HG03135 (cell line): ENCODE data around the gene ATG2B.
A peak's percentile ranks its signal among the peaks of the same experiment; 100 is the strongest.

Experiments used
- ATAC-seq: cut with Tn5 transposase; IDR thresholded peaks from one replicate; pipeline ENCODE4 v1.9.1; 2021; ENCODE audit warnings: mild to moderate bottlenecking, moderate library complexity; ENCODE audit not compliant: unreplicated experiment

ATG2B gene

GRCh38 chr14:96362965-96363750 is at the start of gene ATG2B, which contains the start of gene GSKIP:
TSS of gene ATG2B (minus strand) at chr14:96363341. CDS start at chr14:96362976, 365 bp downstream.
TSS of gene GSKIP (plus strand) at chr14:96363526. CDS start at chr14:96382248, 18,722 bp downstream.
- peak; percentile 74 for ATAC-seq

GRCh38 chr14:96410119-96410518 is 47.0 kb upstream of the ATG2B start:
- ATAC-seq = no peak

GRCh38 chr14:96409701-96410100 is 46.6 kb upstream of the ATG2B start:
- ATAC-seq = no peak

- ATAC-seq = no peak
Measured at GRCh38 chr14:96408608-96409007, 45.5 kb upstream of the ATG2B start.

GRCh38 chr14:96407935-96408570 is 44.9 kb upstream of the ATG2B start:
- ATAC-seq = no peak

GRCh38 chr14:96405677-96406076 is 42.5 kb upstream of the ATG2B start:
- no peak for ATAC-seq

GRCh38 chr14:96403409-96403808 is 40.3 kb upstream of the ATG2B start:
- ATAC-seq = no peak

- no peak for ATAC-seq
Measured at GRCh38 chr14:96400495-96400894, 37.4 kb upstream of the ATG2B start.

- ATAC-seq = no peak
Measured at GRCh38 chr14:96399405-96399804, 36.3 kb upstream of the ATG2B start.

GRCh38 chr14:96398921-96399320 is 35.8 kb upstream of the ATG2B start:
- no peak for ATAC-seq

GRCh38 chr14:96398432-96398831 is 35.3 kb upstream of the ATG2B start:
- ATAC-seq = no peak

- no peak for ATAC-seq
Measured at GRCh38 chr14:96394047-96394815, 31.1 kb upstream of the ATG2B start.

GRCh38 chr14:96393071-96393691 is 30.0 kb upstream of the ATG2B start:
- ATAC-seq = no peak

GRCh38 chr14:96391293-96392118 is 28.4 kb upstream of the ATG2B start:
- ATAC-seq = peak; percentile 89

- ATAC-seq = no peak
Measured at GRCh38 chr14:96390965-96391292, 27.8 kb upstream of the ATG2B start.

- ATAC-seq = no peak
Measured at GRCh38 chr14:96385385-96385784, 22.2 kb upstream of the ATG2B start.

GRCh38 chr14:96384740-96385139 is 21.6 kb upstream of the ATG2B start:
- no peak for ATAC-seq

GRCh38 chr14:96384053-96384452 is 20.9 kb upstream of the ATG2B start:
- no peak for ATAC-seq

GRCh38 chr14:96383445-96383844 is 20.3 kb upstream of the ATG2B start:
- ATAC-seq = no peak

GRCh38 chr14:96380735-96381134 is 17.6 kb upstream of the ATG2B start:
- ATAC-seq = peak; percentile 76
